Measurements from ENCODE around the gene CCDC38.

Gene CCDC38

GRCh38 chr12:95830335-95831089 lies 111.9 kb downstream of the CCDC38 start:
- DNase-seq = no peak

- no peak for DNase-seq
Observed at GRCh38 chr12:95829395-95829794, 113.0 kb downstream of the CCDC38 start.

- DNase-seq = no peak
Observed at GRCh38 chr12:95820096-95820703, 122.2 kb downstream of the CCDC38 start.

Data from activated effector memory CD4-positive, alpha-beta T cell treated with anti-CD3 and anti-CD28 coated beads, Interleukin-2, amount 50 U/mL, for 16 hours (primary cell).